H9 (cell line): ENCODE results near the gene FAM114A1. TPM values are rescaled to one million over a fixed set of nuclear protein-coding genes. Genes with fewer than 3 reads are reported as not detected.

Experiments
- DNase-seq: peaks from one replicate; pipeline ENCODE4 v3.0.0-alpha.2; 2017
- H2AFZ ChIP-seq: one replicate; pipeline ENCODE4 v1.6.1; 2013; ENCODE audit warnings: mild to moderate bottlenecking, low read length, control low read depth, moderate library complexity
- H2AK5ac ChIP-seq: 2 replicates; pipeline ENCODE4 v1.6.1; 2013; ENCODE audit warnings: low read length, control low read depth, mixed read lengths; ENCODE audit not compliant: insufficient read length
- H2BK120ac ChIP-seq: one replicate; pipeline ENCODE4 v1.6.1; 2013; ENCODE audit warnings: low read depth, mild to moderate bottlenecking, low read length, control low read depth, inconsistent platforms; ENCODE audit not compliant: poor library complexity, severe bottlenecking
- H2BK12ac ChIP-seq: 2 replicates; pipeline ENCODE4 v1.6.1; 2013; ENCODE audit warnings: low read length, control low read depth, mixed read lengths, low read depth; ENCODE audit not compliant: insufficient read length
- H2BK15ac ChIP-seq: 2 replicates; pipeline ENCODE4 v1.6.1; 2013; ENCODE audit warnings: low read depth, low read length, control low read depth
- H2BK20ac ChIP-seq: one replicate; pipeline ENCODE4 v1.6.1; 2013; ENCODE audit warnings: low read depth, mild to moderate bottlenecking, low read length, control low read depth, inconsistent platforms; ENCODE audit not compliant: poor library complexity, severe bottlenecking
- H2BK5ac ChIP-seq: 2 replicates; pipeline ENCODE4 v1.6.1; 2013; ENCODE audit warnings: low read length, control low read depth, mixed read lengths; ENCODE audit not compliant: insufficient read length
- H3K14ac ChIP-seq: 2 replicates; pipeline ENCODE4 v1.6.1; 2013; ENCODE audit warnings: low read length, control low read depth; ENCODE audit not compliant: insufficient read depth
- H3K18ac ChIP-seq: 2 replicates; pipeline ENCODE4 v1.6.1; 2013; ENCODE audit warnings: low read depth, mild to moderate bottlenecking, mixed read lengths, low read length, control low read depth; ENCODE audit not compliant: insufficient read length
- H3K23ac ChIP-seq: 2 replicates; pipeline ENCODE4 v1.6.1; 2013; ENCODE audit warnings: low read length, control low read depth, mixed read lengths, low read depth; ENCODE audit not compliant: insufficient read length
- H3K23me2 ChIP-seq: 2 replicates; pipeline ENCODE4 v1.6.1; 2013; ENCODE audit warnings: low read depth, mild to moderate bottlenecking, mixed read lengths, low read length, control low read depth; ENCODE audit not compliant: insufficient read length, poor library complexity, severe bottlenecking
- H3K27ac ChIP-seq: 2 replicates; pipeline ENCODE4 v1.5.1; 2013; ENCODE audit warnings: low read length, control low read depth, mixed read lengths, low read depth; ENCODE audit not compliant: insufficient read length
- H3K27me3 ChIP-seq: 2 replicates; pipeline ENCODE4 v1.6.1; 2013; ENCODE audit warnings: low read length, control low read depth, inconsistent platforms; ENCODE audit not compliant: insufficient read depth
- H3K4ac ChIP-seq: 2 replicates; pipeline ENCODE4 v1.6.1; 2013; ENCODE audit warnings: low read depth, mild to moderate bottlenecking, control low read depth, inconsistent platforms, low read length, moderate library complexity
- H3K4me1 ChIP-seq: 2 replicates; pipeline ENCODE4 v1.6.1; 2013; ENCODE audit warnings: low read length, control low read depth, inconsistent platforms; ENCODE audit not compliant: insufficient read depth
- H3K4me2 ChIP-seq: 2 replicates; pipeline ENCODE4 v1.6.1; 2013; ENCODE audit warnings: low read length, control low read depth, mixed read lengths; ENCODE audit not compliant: insufficient read length, insufficient read depth
- H3K56ac ChIP-seq: 2 replicates; pipeline ENCODE4 v1.6.1; 2013; ENCODE audit warnings: low read depth, mild to moderate bottlenecking, mixed read lengths, low read length, control low read depth; ENCODE audit not compliant: insufficient read length
- H3K79me1 ChIP-seq: 2 replicates; pipeline ENCODE4 v1.6.1; 2013; ENCODE audit warnings: low read depth, mild to moderate bottlenecking, moderate library complexity, low read length, control low read depth, inconsistent platforms; ENCODE audit not compliant: insufficient read depth, poor library complexity, severe bottlenecking
- H3K79me2 ChIP-seq: 2 replicates; pipeline ENCODE4 v1.6.1; 2013; ENCODE audit warnings: low read length, control low read depth, inconsistent platforms; ENCODE audit not compliant: insufficient read depth
- H3K9ac ChIP-seq: 2 replicates; pipeline ENCODE4 v1.6.1; 2013; ENCODE audit warnings: low read length, control low read depth, mixed read lengths; ENCODE audit not compliant: insufficient read length; ENCODE audit errors: extremely low read depth
- H3K9me3 ChIP-seq: one replicate; pipeline ENCODE4 v1.6.1; 2013; ENCODE audit warnings: low read depth, low read length, inconsistent platforms; ENCODE audit not compliant: control insufficient read depth
- H3T11ph ChIP-seq: one replicate; pipeline ENCODE4 v1.6.1; 2013; ENCODE audit warnings: mild to moderate bottlenecking, low read length, control low read depth, inconsistent platforms
- H4K20me1 ChIP-seq: one replicate; pipeline ENCODE4 v1.6.1; 2013; ENCODE audit not compliant: control insufficient read depth, insufficient read length, insufficient read depth
- H4K5ac ChIP-seq: 2 replicates; pipeline ENCODE4 v1.6.1; 2013; ENCODE audit warnings: low read depth, mild to moderate bottlenecking, mixed read lengths, low read length, control low read depth; ENCODE audit not compliant: insufficient read length
- H4K8ac ChIP-seq: replicated peaks from 2 replicates; pipeline ENCODE4 v1.6.1; 2013; ENCODE audit warnings: low read length, control low read depth, mixed read lengths, low read depth; ENCODE audit not compliant: insufficient read length
- H4K91ac ChIP-seq: 2 replicates; pipeline ENCODE4 v1.6.1; 2013; ENCODE audit warnings: low read depth, mild to moderate bottlenecking, moderate library complexity, mixed read lengths, low read length, control low read depth; ENCODE audit not compliant: insufficient read length
- H3K27ac Mint-ChIP-seq, 3 experiments: 2 replicates in 2 of 3; 3 replicates in 1 of 3; pipeline ENCODE4 v1.8.0; 2020 to 2021; ENCODE audit warnings: mixed read lengths in 3 of 3, mild to moderate bottlenecking in 1 of 3, moderate library complexity in 1 of 3
- H3K27me3 Mint-ChIP-seq: 2 replicates; pipeline ENCODE4 v1.8.0; 2021; ENCODE audit warnings: low read depth, mild to moderate bottlenecking, moderate library complexity, mixed read lengths
- H3K36me3 Mint-ChIP-seq, 3 experiments: 2 replicates in 2 of 3; 3 replicates in 1 of 3; pipeline ENCODE4 v1.8.0; 2020 to 2021; ENCODE audit warnings: low read depth in 3 of 3, mixed read lengths in 3 of 3; ENCODE audit not compliant: insufficient read depth in 1 of 3
- H3K4me1 Mint-ChIP-seq, 2 experiments: 2 replicates each; pipeline ENCODE4 v1.8.0; 2020; ENCODE audit warnings: mixed read lengths in 2 of 2
- H3K4me3 Mint-ChIP-seq, 2 experiments: 2 replicates in 1 of 2; 3 replicates in 1 of 2; pipeline ENCODE4 v1.8.0; 2020 to 2021; ENCODE audit warnings: mild to moderate bottlenecking in 2 of 2, mixed read lengths in 2 of 2, moderate library complexity in 1 of 2
- H3K9me3 Mint-ChIP-seq, 2 experiments: 2 replicates in 1 of 2; 3 replicates in 1 of 2; pipeline ENCODE4 v1.8.0; 2020; ENCODE audit warnings: mild to moderate bottlenecking in 2 of 2, mixed read lengths in 2 of 2, moderate library complexity in 1 of 2
- CTCF ChIP-seq: fragments of 200-600 bp; sonication (generic); conservative IDR thresholded peaks from 3 replicates; pipeline ENCODE4 v1.8.0; 2021; ENCODE audit warnings: antibody characterized with exemption, mild to moderate bottlenecking
- WGBS: extraction: QIAGEN DNeasy Blood & Tissue Kit; methylation state at CpG from one replicate; pipeline ENCODE4 v1.1.7; 2013; ENCODE audit warnings: missing lambda C conversion rate, low lambda C conversion rate, mixed read lengths; ENCODE audit not compliant: insufficient read length; ENCODE audit errors: extremely low coverage; 5-methylcytosine and 5-hydroxymethylcytosine counted together
- total RNA-seq: library from RNA; stranded (reverse); gene quantifications from 2 replicates; pipeline ENCODE4 v1.2.1, GENCODE V29; 2021

The FAM114A1 gene
- total RNA-seq, 1 experiment from 2014 or later = 9.9 TPM

DNA sequence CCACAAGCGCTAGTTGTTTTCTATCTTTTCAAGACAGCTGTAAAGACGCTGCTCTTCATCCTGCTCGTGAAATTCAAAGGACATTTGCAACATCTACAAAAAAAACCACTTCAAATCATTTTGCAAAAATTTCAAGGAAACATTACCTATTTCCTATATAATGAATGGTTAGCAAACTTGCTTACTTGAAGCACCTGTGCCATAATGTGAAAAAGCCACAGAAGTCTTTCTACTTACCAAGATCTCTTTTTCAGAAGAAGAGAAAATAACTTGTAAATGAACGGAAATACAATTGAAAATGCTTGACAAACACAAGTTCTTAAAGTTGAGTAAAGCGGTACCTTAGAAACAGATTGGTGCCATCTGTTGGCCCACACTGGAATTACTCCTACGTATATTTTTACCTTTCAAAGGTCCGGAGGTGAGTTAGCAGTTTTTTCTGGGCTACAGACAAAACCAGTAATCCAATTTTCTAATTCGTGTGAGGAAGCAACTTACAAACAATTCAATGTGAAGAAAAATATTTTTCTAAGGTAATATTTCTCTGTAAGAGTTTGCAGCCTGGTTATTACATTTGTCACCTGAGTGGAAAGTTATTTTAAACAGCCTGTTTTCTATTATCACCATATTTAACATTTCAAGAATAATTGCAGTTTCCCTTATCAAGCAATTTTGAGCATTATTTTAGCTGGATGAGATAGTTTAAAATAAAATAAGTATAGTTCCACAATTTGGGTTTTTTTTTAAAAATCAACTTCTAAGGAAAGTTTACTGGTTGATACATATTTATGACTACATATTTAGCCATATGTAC is 10.9 kb upstream of the FAM114A1 start, which contains the start of gene TLR6:
Gene TLR6 (minus strand): TSS at position 294 of the 814 bp plus-strand sequence. CDS start 27,344 bp downstream, outside the sequence.
- Mint-ChIP-seq H3K27me3 (no peaks in the 10 kb centered on the region; the same call in 1 of the 2 replicates), H3K27ac (peak within 1 kb of the TSS in 1 of 3 experiments; percentile 78; a peak in 1 of 7 replicates), H3K4me1 (peaks cover 16 to 19% of the 10 kb centered on the region in 2 experiments; a peak in 3 of 4 replicates), H3K9me3 (no peaks in the 10 kb centered on the region), H3K4me3 (no peak within 1 kb of the TSS), H3K36me3 (no peaks in the 10 kb centered on the region)
- H2BK5ac ChIP-seq = no peak within 1 kb of the TSS
- no peak within 1 kb of the TSS for H3K23ac ChIP-seq
- peak; percentile 41 for DNase-seq
- no peak within 1 kb of the TSS for H3K4me2 ChIP-seq
- no peak within 1 kb of the TSS for H3T11ph ChIP-seq
- H2AFZ ChIP-seq = no peak within 1 kb of the TSS
- no peaks in the 10 kb centered on the region for H3K79me1 ChIP-seq
- no peaks in the 10 kb centered on the region for H3K27me3 ChIP-seq
- no peaks in the 10 kb centered on the region for H3K79me2 ChIP-seq
- H3K14ac ChIP-seq = no peak within 1 kb of the TSS
- no peak within 1 kb of the TSS for H3K56ac ChIP-seq
- no peak within 1 kb of the TSS for H4K91ac ChIP-seq
- H3K9me3 ChIP-seq = no peaks in the 10 kb centered on the region
- H2BK15ac ChIP-seq = no peak within 1 kb of the TSS
- H4K5ac ChIP-seq = no peak within 1 kb of the TSS
- H2BK20ac ChIP-seq = no peak within 1 kb of the TSS
- no peak within 1 kb of the TSS for H2AK5ac ChIP-seq
- no peak within 1 kb of the TSS for H3K9ac ChIP-seq
- TF ChIP-seq CTCF = peak; percentile 84
- no peak within 1 kb of the TSS for H2BK120ac ChIP-seq
- WGBS = no CpG with 5 or more reads among the region's 8 CpGs
- H3K18ac ChIP-seq = no peak within 1 kb of the TSS
- no peaks in the 10 kb centered on the region for H4K20me1 ChIP-seq
- H3K4ac ChIP-seq = no peak within 1 kb of the TSS
- H3K4me1 ChIP-seq = no peaks in the 10 kb centered on the region; the same call in 1 of the 2 replicates
- H2BK12ac ChIP-seq = no peak within 1 kb of the TSS
- no peak within 1 kb of the TSS for H4K8ac ChIP-seq
- H3K27ac ChIP-seq = no peak within 1 kb of the TSS
- no peaks in the 10 kb centered on the region for H3K23me2 ChIP-seq
